ENCODE measurements around the gene ARHGEF17.

DNA sequence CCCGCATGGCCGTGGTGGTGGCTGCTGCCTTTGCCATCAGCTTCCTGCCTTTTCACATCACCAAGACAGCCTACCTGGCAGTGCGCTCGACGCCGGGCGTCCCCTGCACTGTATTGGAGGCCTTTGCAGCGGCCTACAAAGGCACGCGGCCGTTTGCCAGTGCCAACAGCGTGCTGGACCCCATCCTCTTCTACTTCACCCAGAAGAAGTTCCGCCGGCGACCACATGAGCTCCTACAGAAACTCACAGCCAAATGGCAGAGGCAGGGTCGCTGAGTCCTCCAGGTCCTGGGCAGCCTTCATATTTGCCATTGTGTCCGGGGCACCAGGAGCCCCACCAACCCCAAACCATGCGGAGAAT, 10.9 kb upstream of the ARHGEF17 start:
- TF ChIP-seq, protein P1, sequence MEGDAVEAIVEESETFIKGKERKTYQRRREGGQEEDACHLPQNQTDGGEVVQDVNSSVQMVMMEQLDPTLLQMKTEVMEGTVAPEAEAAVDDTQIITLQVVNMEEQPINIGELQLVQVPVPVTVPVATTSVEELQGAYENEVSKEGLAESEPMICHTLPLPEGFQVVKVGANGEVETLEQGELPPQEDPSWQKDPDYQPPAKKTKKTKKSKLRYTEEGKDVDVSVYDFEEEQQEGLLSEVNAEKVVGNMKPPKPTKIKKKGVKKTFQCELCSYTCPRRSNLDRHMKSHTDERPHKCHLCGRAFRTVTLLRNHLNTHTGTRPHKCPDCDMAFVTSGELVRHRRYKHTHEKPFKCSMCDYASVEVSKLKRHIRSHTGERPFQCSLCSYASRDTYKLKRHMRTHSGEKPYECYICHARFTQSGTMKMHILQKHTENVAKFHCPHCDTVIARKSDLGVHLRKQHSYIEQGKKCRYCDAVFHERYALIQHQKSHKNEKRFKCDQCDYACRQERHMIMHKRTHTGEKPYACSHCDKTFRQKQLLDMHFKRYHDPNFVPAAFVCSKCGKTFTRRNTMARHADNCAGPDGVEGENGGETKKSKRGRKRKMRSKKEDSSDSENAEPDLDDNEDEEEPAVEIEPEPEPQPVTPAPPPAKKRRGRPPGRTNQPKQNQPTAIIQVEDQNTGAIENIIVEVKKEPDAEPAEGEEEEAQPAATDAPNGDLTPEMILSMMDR (IDR thresholded peaks at IDR 0.05) = no peak
- TF ChIP-seq POLR2A (IDR thresholded peaks at IDR 0.05) (no peak), POLR2AphosphoS5 (IDR thresholded peaks at IDR 0.05) (no peak), EP300 (IDR thresholded peaks at IDR 0.05; ENCODE audit: low read depth) (no peak)

Data from transverse colon (tissue), 4 donors.